Central memory CD8-positive, alpha-beta T cell (primary cell): ENCODE data around the gene LRP3.
"Not testable (repeated sequence)": the region's sequence is repeated elsewhere in the genome, so short reads cannot be mapped to it uniquely, and the experiment has no call there.

Experiments used
- ATAC-seq: fragments of 150-1000 bp; cut with Tn5 transposase; replicated peaks from 2 replicates; pipeline ENCODE4 v1.10.0; 2022; ENCODE audit warnings: mild to moderate bottlenecking, moderate FRiP score, moderate number of reproducible peaks; ENCODE audit not compliant: poor library complexity, severe bottlenecking; ENCODE audit errors: extremely low read depth
- DNase-seq, 2 donors: peaks; one replicate each; pipeline ENCODE4 v3.0.0; 2021; ENCODE audit warnings: low spot score in 2 of 2
- H3K27ac Mint-ChIP-seq: one replicate; pipeline ENCODE4 v1.8.0; 2022; ENCODE audit warnings: low read depth, mild to moderate bottlenecking, moderate library complexity, mixed read lengths
- H3K27me3 Mint-ChIP-seq: one replicate; pipeline ENCODE4 v1.8.0; 2022; ENCODE audit warnings: mixed read lengths
- H3K36me3 Mint-ChIP-seq: one replicate; pipeline ENCODE4 v1.8.0; 2022; ENCODE audit warnings: mild to moderate bottlenecking, moderate library complexity, mixed read lengths; ENCODE audit not compliant: insufficient read depth
- H3K4me1 Mint-ChIP-seq: one replicate; pipeline ENCODE4 v1.8.0; 2022; ENCODE audit warnings: mixed read lengths
- H3K4me3 Mint-ChIP-seq: one replicate; pipeline ENCODE4 v1.8.0; 2022; ENCODE audit warnings: mild to moderate bottlenecking, moderate library complexity, mixed read lengths
- H3K9me3 Mint-ChIP-seq: one replicate; pipeline ENCODE4 v1.8.0; 2022; ENCODE audit warnings: mixed read lengths

LRP3 gene

GRCh38 chr19:33187183-33187540 lies 7.0 kb upstream of the LRP3 start:
- no peak overlapping the region for H3K4me3 Mint-ChIP-seq
- H3K27ac Mint-ChIP-seq = no peak overlapping the region
- no peaks in the 10 kb centered on the region for H3K36me3 Mint-ChIP-seq
- ATAC-seq (no peak), DNase-seq (no peak)
- no peaks in the 10 kb centered on the region for H3K9me3 Mint-ChIP-seq
- peaks cover 23% of the 10 kb centered on the region for H3K27me3 Mint-ChIP-seq
- peaks cover 9% of the 10 kb centered on the region for H3K4me1 Mint-ChIP-seq

- no peak for DNase-seq
- Mint-ChIP-seq H3K27me3 (peaks cover 41% of the 10 kb centered on the region), H3K4me1 (peaks cover 9% of the 10 kb centered on the region), H3K36me3 (no peaks in the 10 kb centered on the region), H3K4me3 (no peak overlapping the region), H3K9me3 (no peaks in the 10 kb centered on the region), H3K27ac (no peak overlapping the region)
- ATAC-seq = no peak
Measured at GRCh38 chr19:33189453-33189852, 4.7 kb upstream of the LRP3 start.

GRCh38 chr19:33191092-33191491 lies 3.0 kb upstream of the LRP3 start:
- H3K4me1 Mint-ChIP-seq, ATAC-seq, H3K27ac Mint-ChIP-seq, H3K4me3 Mint-ChIP-seq, H3K9me3 Mint-ChIP-seq, H3K36me3 Mint-ChIP-seq, DNase-seq: not testable (repeated sequence)
- H3K27me3 Mint-ChIP-seq = peaks cover 48% of the 10 kb centered on the region

GRCh38 chr19:33191501-33191900 lies 2.6 kb upstream of the LRP3 start:
- H3K27me3 Mint-ChIP-seq = peaks cover 52% of the 10 kb centered on the region
- no peak overlapping the region for H3K4me3 Mint-ChIP-seq
- H3K27ac Mint-ChIP-seq = no peak overlapping the region
- no peak for ATAC-seq
- no peaks in the 10 kb centered on the region for H3K36me3 Mint-ChIP-seq
- DNase-seq = no peak
- peaks cover under 1% of the 10 kb centered on the region for H3K4me1 Mint-ChIP-seq
- no peaks in the 10 kb centered on the region for H3K9me3 Mint-ChIP-seq

- no peaks in the 10 kb centered on the region for H3K36me3 Mint-ChIP-seq
- no peak for DNase-seq
- peaks cover 57% of the 10 kb centered on the region for H3K27me3 Mint-ChIP-seq
- no peak overlapping the region for H3K27ac Mint-ChIP-seq
- no peak overlapping the region for H3K4me3 Mint-ChIP-seq
- H3K4me1 Mint-ChIP-seq = no peaks in the 10 kb centered on the region
- no peaks in the 10 kb centered on the region for H3K9me3 Mint-ChIP-seq
- ATAC-seq = no peak
Measured at GRCh38 chr19:33192010-33192409, 2.1 kb upstream of the LRP3 start.

GRCh38 chr19:33193269-33193864 lies 763 bp upstream of the LRP3 start:
- ATAC-seq (no peak), DNase-seq (no peak)
- Mint-ChIP-seq H3K36me3 (no peaks in the 10 kb centered on the region), H3K4me1 (no peaks in the 10 kb centered on the region), H3K4me3 (peak overlapping the region; percentile 57), H3K27ac (no peak overlapping the region), H3K27me3 (peaks cover 58% of the 10 kb centered on the region), H3K9me3 (no peaks in the 10 kb centered on the region)

- Mint-ChIP-seq H3K4me1 (no peaks in the 10 kb centered on the region), H3K36me3 (no peaks in the 10 kb centered on the region), H3K9me3 (no peaks in the 10 kb centered on the region), H3K4me3 (no peak overlapping the region), H3K27me3 (peaks cover 58% of the 10 kb centered on the region), H3K27ac (no peak overlapping the region)
- DNase-seq (no peak), ATAC-seq (no peak)
Measured at GRCh38 chr19:33194532-33194885, 379 bp downstream of the LRP3 start.

- H3K4me3 Mint-ChIP-seq = peak overlapping the region; percentile 25
Measured at GRCh38 chr19:33194886-33195644, 935 bp downstream of the LRP3 start.

GRCh38 chr19:33195645-33196347 lies 1.7 kb downstream of the LRP3 start:
- Mint-ChIP-seq H3K36me3 (no peaks in the 10 kb centered on the region), H3K27me3 (peaks cover 49% of the 10 kb centered on the region), H3K27ac (no peak overlapping the region), H3K9me3 (no peaks in the 10 kb centered on the region), H3K4me1 (no peaks in the 10 kb centered on the region), H3K4me3 (no peak overlapping the region)
- no peak for ATAC-seq
- no peak for DNase-seq

More at GRCh38 chr19:33194886-33195644, 935 bp downstream of the LRP3 start:
- Mint-ChIP-seq H3K9me3 (no peaks in the 10 kb centered on the region), H3K36me3 (no peaks in the 10 kb centered on the region), H3K27ac (no peak overlapping the region), H3K27me3 (peaks cover 56% of the 10 kb centered on the region), H3K4me1 (no peaks in the 10 kb centered on the region)
- DNase-seq (no peak), ATAC-seq (no peak)

GRCh38 chr19:33196446-33197193 lies 2.5 kb downstream of the LRP3 start:
- no peaks in the 10 kb centered on the region for H3K4me1 Mint-ChIP-seq
- H3K9me3 Mint-ChIP-seq = no peaks in the 10 kb centered on the region
- no peak for DNase-seq
- H3K36me3 Mint-ChIP-seq = no peaks in the 10 kb centered on the region
- H3K27me3 Mint-ChIP-seq = peaks cover 41% of the 10 kb centered on the region
- H3K27ac Mint-ChIP-seq = no peak overlapping the region
- ATAC-seq = no peak
- H3K4me3 Mint-ChIP-seq = no peak overlapping the region

- ATAC-seq = no peak
- peaks cover 31% of the 10 kb centered on the region for H3K27me3 Mint-ChIP-seq
- H3K4me1 Mint-ChIP-seq = no peaks in the 10 kb centered on the region
- H3K9me3 Mint-ChIP-seq = no peaks in the 10 kb centered on the region
- H3K27ac Mint-ChIP-seq = no peak overlapping the region
- no peaks in the 10 kb centered on the region for H3K36me3 Mint-ChIP-seq
- no peak for DNase-seq
- no peak overlapping the region for H3K4me3 Mint-ChIP-seq
Measured at GRCh38 chr19:33197591-33198000, 3.5 kb downstream of the LRP3 start.

- H3K4me1 Mint-ChIP-seq = no peaks in the 10 kb centered on the region
Measured at GRCh38 chr19:33198169-33198568, 4.0 kb downstream of the LRP3 start.

More at GRCh38 chr19:33198169-33198568, 4.0 kb downstream of the LRP3 start:
- Mint-ChIP-seq H3K36me3 (no peaks in the 10 kb centered on the region), H3K4me3 (no peak overlapping the region), H3K27ac (no peak overlapping the region), H3K9me3 (no peaks in the 10 kb centered on the region), H3K27me3 (peaks cover 25% of the 10 kb centered on the region)
- DNase-seq (no peak), ATAC-seq (no peak)
